HS-27A (cell line): Measurements from ENCODE around the gene OPRM1.

Source experiments
- DNase-seq: peaks from one replicate; pipeline ENCODE4 v3.0.0-alpha.2; 2012; ENCODE audit warnings: low read depth, missing footprints

OPRM1 gene

DNA sequence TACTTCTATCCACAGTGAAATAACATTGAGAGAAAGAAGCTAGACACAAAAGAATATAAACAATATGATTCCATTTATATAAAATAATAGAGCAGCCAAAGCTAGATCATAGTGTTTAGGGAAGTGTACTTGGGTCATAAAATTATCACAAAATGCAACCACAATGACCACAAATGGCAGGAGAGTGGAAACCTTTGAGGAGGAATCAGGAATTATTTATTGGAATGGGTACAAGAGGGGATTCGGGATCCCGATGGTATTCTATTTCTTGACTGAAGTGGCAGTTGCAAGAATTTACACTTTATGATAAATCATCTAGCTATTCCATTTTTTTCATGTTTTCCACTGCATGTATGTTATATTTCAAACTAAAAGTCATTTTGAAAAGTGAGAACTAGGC lies 241.5 kb downstream of the OPRM1 start:
- no peak for DNase-seq

DNA sequence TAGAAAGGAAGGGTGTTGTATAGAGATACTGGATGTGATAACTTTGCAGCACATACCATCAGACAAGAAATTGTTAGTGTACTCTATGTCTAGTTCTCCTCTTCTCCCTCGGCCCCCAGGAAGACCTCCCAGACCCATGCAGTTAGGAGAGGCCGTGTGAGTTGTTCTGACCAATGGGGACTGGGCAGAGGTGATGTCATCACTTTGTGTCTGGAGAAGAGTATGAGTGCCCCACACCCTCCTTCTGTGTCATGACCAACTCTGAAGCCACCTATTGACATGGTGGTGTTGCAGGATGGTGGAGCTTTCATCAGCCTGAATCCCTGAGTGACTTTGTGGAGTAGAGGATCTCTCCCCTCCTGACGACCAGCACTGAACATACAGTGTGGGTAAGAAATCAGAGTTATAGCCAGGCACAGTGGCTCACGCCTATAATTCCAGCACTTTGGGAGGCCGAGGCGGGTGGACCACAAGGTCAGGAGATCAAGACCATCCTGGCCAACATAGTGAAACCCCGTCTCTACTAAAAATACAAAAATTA lies 245.3 kb downstream of the OPRM1 start:
- no peak for DNase-seq

DNA sequence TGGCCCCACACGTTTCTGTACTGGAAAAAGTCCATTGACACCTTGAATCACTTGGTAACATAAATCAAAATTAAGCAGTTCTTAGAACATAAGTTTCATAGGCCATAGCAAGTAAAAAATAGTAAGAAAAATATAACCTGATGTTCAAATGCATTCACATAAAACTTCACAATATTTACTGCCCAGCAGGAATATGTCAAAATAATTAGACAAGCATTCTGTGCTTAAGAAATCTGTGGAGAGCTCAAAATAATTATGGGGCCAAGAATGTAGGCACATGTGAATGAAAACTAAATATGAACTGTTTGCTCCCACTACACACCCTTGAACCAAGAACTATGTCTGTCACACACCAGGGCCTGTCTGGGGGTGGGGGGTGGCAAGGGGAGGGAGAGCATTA lies 246.8 kb downstream of the OPRM1 start:
- no peak for DNase-seq

DNA sequence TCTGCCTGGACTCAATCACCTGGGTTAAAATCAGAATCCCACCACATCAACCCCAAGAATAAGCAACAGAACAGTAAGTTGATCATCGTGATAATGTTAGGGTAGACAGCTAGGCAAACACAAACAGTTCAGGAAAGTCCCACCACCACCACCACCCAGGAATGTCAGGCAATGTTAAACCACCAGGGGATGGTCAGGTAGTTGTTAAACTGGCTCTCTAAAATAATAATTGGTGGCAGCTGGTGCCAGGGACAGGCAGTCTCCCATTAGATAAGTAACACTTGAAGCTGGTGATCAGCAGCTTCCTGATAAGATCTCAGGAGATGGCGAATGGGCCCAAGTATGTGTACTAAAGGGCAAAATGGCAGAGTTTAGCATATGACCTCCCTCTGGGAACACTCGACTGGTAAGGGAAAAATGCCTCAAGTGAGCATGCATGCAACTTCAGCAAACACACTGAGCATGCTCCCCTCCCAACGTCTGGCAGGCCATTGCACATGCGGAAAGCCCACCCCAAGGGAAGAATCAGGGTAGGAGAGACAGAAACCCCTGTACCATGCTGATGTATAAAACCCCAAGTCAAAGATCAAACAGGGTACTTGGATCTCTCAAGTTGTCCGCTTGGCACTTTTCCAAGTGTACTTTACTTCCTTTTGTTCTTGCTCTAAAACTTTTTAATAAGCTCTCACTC lies 250.9 kb downstream of the OPRM1 start:
- no peak for DNase-seq

DNA sequence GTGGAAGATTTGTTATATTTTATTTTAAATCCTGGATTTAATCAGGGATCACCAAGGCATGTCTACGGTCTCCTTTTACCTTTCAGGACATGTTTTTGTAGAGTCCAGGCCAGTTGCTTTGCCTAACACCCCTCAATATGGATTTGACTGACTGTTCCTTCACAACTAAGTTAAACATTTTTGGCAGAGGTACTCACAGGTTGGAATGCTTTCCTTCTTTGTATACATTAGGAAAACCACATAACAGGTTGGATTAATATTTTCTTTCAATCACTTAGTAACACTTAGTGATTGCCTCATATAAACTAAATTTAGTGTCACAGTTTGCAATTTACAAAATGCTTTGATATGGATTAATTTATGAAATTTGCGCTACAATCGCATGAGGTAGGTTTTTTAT lies 253.0 kb downstream of the OPRM1 start:
- no peak for DNase-seq

DNA sequence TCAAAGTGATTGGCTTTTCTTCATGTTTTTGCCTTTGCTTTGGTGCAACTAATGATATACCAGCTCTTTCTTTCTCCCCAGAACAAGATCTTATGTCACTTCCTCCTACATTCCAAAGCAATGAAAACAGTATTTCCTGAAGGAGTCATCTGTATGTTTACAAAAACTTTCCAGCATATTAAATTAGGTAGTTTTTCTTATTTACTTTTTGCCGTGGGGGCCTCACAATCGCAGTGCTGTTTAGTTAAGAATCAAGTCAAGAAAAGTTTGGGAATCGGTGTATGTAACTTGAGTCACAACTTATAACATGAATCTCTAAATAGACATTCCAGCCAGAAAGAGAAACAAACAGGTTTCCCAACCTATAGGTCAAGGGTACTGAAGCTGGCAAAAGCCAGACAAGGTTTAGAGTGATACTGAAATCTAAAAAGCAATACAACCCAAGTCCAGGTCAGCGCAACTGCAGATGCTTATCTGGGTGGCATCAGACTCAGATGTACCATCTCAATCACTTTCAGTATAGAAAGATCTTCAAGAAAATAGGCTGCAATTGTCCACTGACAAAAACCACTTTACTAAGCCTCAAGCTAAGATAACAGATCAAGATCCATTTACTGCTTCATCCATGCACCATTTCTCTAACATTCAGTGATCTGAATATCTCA lies 253.9 kb downstream of the OPRM1 start:
- no peak for DNase-seq

DNA sequence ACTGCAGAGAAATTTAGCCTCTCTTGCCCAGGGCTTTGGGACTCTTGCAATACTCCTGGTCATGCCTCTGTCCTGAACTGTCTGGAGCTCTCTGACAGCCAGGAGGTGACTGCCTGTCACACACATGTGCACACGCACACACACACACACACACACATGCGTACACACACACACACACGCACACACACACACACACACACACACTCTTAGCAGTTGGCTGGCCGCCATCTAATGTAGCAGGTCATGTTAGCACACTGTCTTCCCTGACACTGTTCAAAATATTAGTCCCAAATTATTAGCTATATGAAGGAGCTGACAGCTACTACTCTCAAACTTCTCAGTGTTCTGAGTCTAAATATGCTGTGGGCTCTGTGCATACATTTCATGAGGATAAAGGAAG lies 256.7 kb downstream of the OPRM1 start:
- no peak for DNase-seq
